Measurements from ENCODE around the gene RBMS1. TPM values are rescaled to one million over a fixed set of nuclear protein-coding genes. Genes with fewer than 3 reads are reported as not detected.

The RBMS1 gene
- total RNA-seq, 2 experiments from 2014 or later = 84.7 to 87.9 TPM

GRCh38 chr2:160388464-160389263 lies 104.9 kb downstream of the RBMS1 start:
- Mint-ChIP-seq H3K9me3 (ENCODE audit: insufficient read depth) (no peaks in the 10 kb centered on the region), H3K36me3 (ENCODE audit: low read depth) (peaks cover 31% of the 10 kb centered on the region), H3K4me1 (ENCODE audit: low read depth) (peaks cover 73% of the 10 kb centered on the region), H3K27ac (peak overlapping the region; percentile 80), H3K4me3 (peak overlapping the region; percentile 46), H3K27me3 (ENCODE audit: low read depth) (no peaks in the 10 kb centered on the region)
- ATAC-seq = peak; percentile 83
- peak; percentile 68 for DNase-seq
- ChIA-PET POLR2A (interaction anchor here (0.6 to 2.1 kb wide), 2 partner anchors 19 to 677 kb away, joined by 4 to 5 read pairs; partner anchors contain the start of gene MARCHF7), CTCF (interaction anchor here (0.9 to 1.4 kb wide), 2 partner anchors 14 to 65 kb away, joined by 3 to 4 read pairs; no protein-coding TSS in a partner anchor)

DNA sequence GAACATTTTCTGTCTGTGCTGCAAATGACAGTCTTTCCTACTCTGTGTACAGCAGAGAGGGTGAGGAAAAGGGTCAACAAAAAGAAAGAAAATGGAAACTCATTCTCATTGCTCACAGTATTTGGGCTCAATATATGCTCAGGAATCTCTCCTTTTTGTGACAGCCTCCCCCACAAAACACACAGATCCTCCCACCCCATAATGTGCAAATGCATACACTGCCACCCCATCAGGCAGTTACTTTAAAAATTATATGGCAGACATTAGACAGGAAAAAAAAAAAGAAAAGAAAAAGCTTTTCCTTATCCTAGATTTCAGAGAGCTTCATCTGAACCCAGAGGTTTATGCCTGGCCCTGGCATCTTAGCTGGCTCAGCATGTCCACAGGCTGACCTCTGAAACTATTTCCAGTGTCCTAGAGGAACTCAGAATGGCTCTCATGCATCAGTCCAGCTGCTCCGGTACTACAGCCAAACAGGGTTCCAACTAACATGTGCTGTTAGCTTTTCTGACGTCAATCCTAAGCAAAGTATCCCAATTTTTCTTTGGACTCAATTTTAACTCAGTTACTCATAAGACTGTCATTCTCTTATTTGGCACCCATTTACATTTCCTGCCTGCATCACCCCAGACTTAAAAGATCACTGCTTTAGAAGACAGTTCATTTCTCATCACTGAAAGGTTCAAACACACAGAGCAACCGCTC lies 105.9 kb downstream of the RBMS1 start:
- Mint-ChIP-seq H3K4me3 (peak overlapping the region; percentile 27), H3K27ac (peak overlapping the region; percentile 80), H3K4me1 (ENCODE audit: low read depth) (peaks cover 64% of the 10 kb centered on the region), H3K27me3 (ENCODE audit: low read depth) (no peaks in the 10 kb centered on the region), H3K9me3 (ENCODE audit: insufficient read depth) (no peaks in the 10 kb centered on the region), H3K36me3 (ENCODE audit: low read depth) (peaks cover 28% of the 10 kb centered on the region)
- no peak for ATAC-seq
- no peak for DNase-seq
- POLR2A ChIA-PET = interaction anchor here (2.1 kb wide), 1 partner anchor 20 kb away, joined by 5 read pairs; no protein-coding TSS in a partner anchor
- CTCF ChIA-PET = interaction anchor here (0.9 to 1.8 kb wide), 3 partner anchors 17 to 64 kb away, joined by 3 to 4 read pairs (median 4); no protein-coding TSS in a partner anchor

DNA sequence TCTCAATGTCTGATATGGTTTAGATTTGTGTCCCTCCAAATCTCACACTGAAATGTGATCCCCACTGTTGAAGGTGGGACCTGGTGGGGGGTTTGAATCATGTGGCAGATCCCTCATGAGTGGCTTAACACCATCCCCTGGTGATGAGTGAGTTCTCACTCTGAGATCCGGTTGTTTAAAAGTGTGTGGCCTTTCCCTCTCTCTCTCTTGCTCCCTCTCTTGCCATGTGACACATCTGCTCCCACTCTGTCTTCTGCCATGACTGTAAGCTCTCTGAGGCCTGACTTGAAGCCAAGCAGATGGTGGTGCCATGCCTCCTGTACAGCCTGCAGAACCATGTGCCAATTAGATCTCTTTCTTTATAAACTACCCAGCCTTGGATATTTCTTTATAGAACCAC lies 108.8 kb downstream of the RBMS1 start:
- CTCF ChIA-PET = interaction anchor here (0.5 kb wide), 1 partner anchor 119 kb away, joined by 3 read pairs; no protein-coding TSS in a partner anchor
- no peaks in the 10 kb centered on the region for H3K9me3 Mint-ChIP-seq (ENCODE audit: insufficient read depth)

DNA sequence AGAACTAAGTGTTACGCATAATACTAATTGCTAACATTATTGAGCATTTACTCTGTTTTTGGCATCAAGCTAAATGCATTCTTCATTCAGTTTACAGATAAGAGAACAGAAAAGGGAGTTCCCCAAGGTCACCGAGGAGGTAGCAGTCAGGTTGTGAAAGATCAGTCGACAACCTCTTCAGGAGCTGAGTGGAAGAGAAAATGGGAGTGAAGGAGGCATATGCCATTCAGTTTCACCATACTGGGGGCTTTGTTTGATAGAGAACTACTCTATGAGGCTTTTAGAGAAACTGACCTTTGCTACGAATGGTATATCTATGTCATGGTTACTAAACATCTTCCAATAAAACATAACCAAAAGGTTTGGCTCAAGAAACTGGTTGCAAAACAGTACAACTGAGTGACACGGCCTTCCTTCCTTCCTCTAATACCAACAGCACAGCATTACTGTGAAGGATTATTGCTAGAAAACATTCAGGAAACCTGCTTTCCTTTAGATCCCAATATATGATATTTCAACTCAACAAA lies 112.1 kb downstream of the RBMS1 start:
- CTCF ChIA-PET = interaction anchor here (2.2 kb wide), 1 partner anchor 28 kb away, joined by 5 read pairs; no protein-coding TSS in a partner anchor
- Mint-ChIP-seq H3K9me3 (ENCODE audit: insufficient read depth) (no peaks in the 10 kb centered on the region), H3K27me3 (ENCODE audit: low read depth) (no peaks in the 10 kb centered on the region)

More for the DNA sequence above, 108.8 kb downstream of the RBMS1 start:
- no peak for DNase-seq
- ATAC-seq = no peak
- Mint-ChIP-seq H3K36me3 (ENCODE audit: low read depth) (peaks cover 18% of the 10 kb centered on the region), H3K4me3 (no peak overlapping the region), H3K4me1 (ENCODE audit: low read depth) (peaks cover 59% of the 10 kb centered on the region), H3K27ac (no peak overlapping the region), H3K27me3 (ENCODE audit: low read depth) (no peaks in the 10 kb centered on the region)
- POLR2A ChIA-PET = no interaction called here

GRCh38 chr2:160380611-160381010 lies 113.0 kb downstream of the RBMS1 start:
- H3K4me1 Mint-ChIP-seq (ENCODE audit: low read depth) = peaks cover 53% of the 10 kb centered on the region
- H3K4me3 Mint-ChIP-seq = no peak overlapping the region
- CTCF ChIA-PET = interaction anchor here (2.2 kb wide), 1 partner anchor 27 kb away, joined by 5 read pairs; no protein-coding TSS in a partner anchor
- no peak overlapping the region for H3K27ac Mint-ChIP-seq
- no peaks in the 10 kb centered on the region for H3K27me3 Mint-ChIP-seq (ENCODE audit: low read depth)
- H3K36me3 Mint-ChIP-seq (ENCODE audit: low read depth) = peaks cover 20% of the 10 kb centered on the region
- no peak for DNase-seq
- no peaks in the 10 kb centered on the region for H3K9me3 Mint-ChIP-seq (ENCODE audit: insufficient read depth)
- no peak for ATAC-seq
- POLR2A ChIA-PET = interaction anchor here (0.5 to 0.6 kb wide), 2 partner anchors 26 to 927 kb away, joined by 3 to 6 read pairs; partner anchors contain the start of gene PSMD14

More for the DNA sequence above, 112.1 kb downstream of the RBMS1 start:
- H3K36me3 Mint-ChIP-seq (ENCODE audit: low read depth) = peaks cover 19% of the 10 kb centered on the region
- H3K27ac Mint-ChIP-seq = no peak overlapping the region
- peaks cover 48% of the 10 kb centered on the region for H3K4me1 Mint-ChIP-seq (ENCODE audit: low read depth)
- no peak overlapping the region for H3K4me3 Mint-ChIP-seq
- no peak for ATAC-seq
- DNase-seq = no peak
- POLR2A ChIA-PET = no interaction called here

GRCh38 chr2:160380000-160380570 lies 113.5 kb downstream of the RBMS1 start:
- DNase-seq (no peak), ATAC-seq (no peak)
- Mint-ChIP-seq H3K27me3 (ENCODE audit: low read depth) (no peaks in the 10 kb centered on the region), H3K27ac (no peak overlapping the region), H3K4me1 (ENCODE audit: low read depth) (peaks cover 57% of the 10 kb centered on the region), H3K36me3 (ENCODE audit: low read depth) (peaks cover 22% of the 10 kb centered on the region), H3K9me3 (ENCODE audit: insufficient read depth) (no peaks in the 10 kb centered on the region), H3K4me3 (no peak overlapping the region)
- CTCF ChIA-PET = no interaction called here
- POLR2A ChIA-PET = no interaction called here

DNA sequence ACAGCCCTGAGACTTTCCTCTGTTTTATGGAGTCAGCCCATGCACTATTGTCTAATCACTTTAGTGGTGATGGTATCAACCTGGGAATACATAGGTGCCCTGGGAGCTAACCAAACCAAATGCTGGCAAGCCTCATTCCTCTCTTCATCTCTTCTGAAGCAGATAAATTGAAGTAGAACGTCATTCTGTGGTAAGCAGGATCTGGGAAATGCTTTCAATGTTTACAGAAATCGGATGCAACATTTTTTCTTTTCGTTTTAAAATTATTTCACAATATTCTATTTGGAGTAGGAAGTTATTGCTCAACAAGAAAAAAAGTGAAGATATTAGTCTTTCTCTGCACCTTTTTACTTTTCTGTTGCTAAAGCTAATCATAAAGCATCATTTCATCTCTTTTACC lies 114.2 kb downstream of the RBMS1 start:
- Mint-ChIP-seq H3K27me3 (ENCODE audit: low read depth) (no peaks in the 10 kb centered on the region), H3K4me1 (ENCODE audit: low read depth) (peaks cover 57% of the 10 kb centered on the region), H3K36me3 (ENCODE audit: low read depth) (peaks cover 22% of the 10 kb centered on the region), H3K27ac (no peak overlapping the region), H3K4me3 (no peak overlapping the region), H3K9me3 (ENCODE audit: insufficient read depth) (no peaks in the 10 kb centered on the region)
- POLR2A ChIA-PET = no interaction called here
- no peak for DNase-seq
- CTCF ChIA-PET = no interaction called here
- ATAC-seq = no peak

GRCh38 chr2:160377204-160377995 lies 116.2 kb downstream of the RBMS1 start:
- POLR2A ChIA-PET = interaction anchor here (1.2 to 1.4 kb wide), 2 partner anchors 17 to 28 kb away, joined by 3 read pairs; no protein-coding TSS in a partner anchor
- peaks cover 77% of the 10 kb centered on the region for H3K4me1 Mint-ChIP-seq (ENCODE audit: low read depth)
- H3K27ac Mint-ChIP-seq = no peak overlapping the region
- peaks cover 30% of the 10 kb centered on the region for H3K36me3 Mint-ChIP-seq (ENCODE audit: low read depth)
- no peaks in the 10 kb centered on the region for H3K27me3 Mint-ChIP-seq (ENCODE audit: low read depth)
- CTCF ChIA-PET = interaction anchor here (0.8 to 1.0 kb wide), 2 partner anchors 25 to 50 kb away, joined by 3 read pairs; no protein-coding TSS in a partner anchor
- H3K4me3 Mint-ChIP-seq = no peak overlapping the region
- ATAC-seq (no peak), DNase-seq (no peak)
- no peaks in the 10 kb centered on the region for H3K9me3 Mint-ChIP-seq (ENCODE audit: insufficient read depth)

DNA sequence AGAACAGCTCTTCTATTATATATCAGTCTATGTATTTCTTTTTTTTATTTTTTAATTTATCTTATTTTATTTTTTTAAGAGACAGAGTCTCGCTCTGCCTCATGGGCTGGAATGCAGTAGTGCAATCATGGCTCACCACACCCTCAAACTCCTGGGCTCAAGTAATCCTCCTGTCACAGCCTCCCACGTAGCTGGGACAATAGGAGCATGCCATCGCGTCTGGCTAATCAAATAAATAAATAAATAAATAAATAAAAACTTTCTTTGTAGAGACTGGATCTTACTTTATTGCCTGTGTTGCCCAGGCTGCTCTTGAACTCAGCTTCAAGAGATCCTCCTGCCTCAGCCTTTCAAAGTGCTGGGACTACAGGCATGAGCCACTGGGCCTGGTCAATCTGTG lies 117.0 kb downstream of the RBMS1 start:
- Mint-ChIP-seq H3K4me1 (ENCODE audit: low read depth) (peaks cover 78% of the 10 kb centered on the region), H3K27me3 (ENCODE audit: low read depth) (no peaks in the 10 kb centered on the region), H3K9me3 (ENCODE audit: insufficient read depth) (no peaks in the 10 kb centered on the region), H3K36me3 (ENCODE audit: low read depth) (peaks cover 25% of the 10 kb centered on the region), H3K27ac (no peak overlapping the region), H3K4me3 (no peak overlapping the region)
- CTCF ChIA-PET = interaction anchor here (1.0 to 1.3 kb wide), 2 partner anchors 26 to 34 kb away, joined by 3 read pairs; no protein-coding TSS in a partner anchor
- POLR2A ChIA-PET = interaction anchor here (1.2 to 1.4 kb wide), 2 partner anchors 16 to 28 kb away, joined by 3 read pairs; no protein-coding TSS in a partner anchor
- ATAC-seq (no peak), DNase-seq (no peak)

- Mint-ChIP-seq H3K27me3 (ENCODE audit: low read depth) (no peaks in the 10 kb centered on the region), H3K9me3 (ENCODE audit: insufficient read depth) (no peaks in the 10 kb centered on the region), H3K36me3 (ENCODE audit: low read depth) (peaks cover 25% of the 10 kb centered on the region), H3K4me1 (ENCODE audit: low read depth) (peaks cover 78% of the 10 kb centered on the region), H3K4me3 (no peak overlapping the region), H3K27ac (no peak overlapping the region)
- CTCF ChIA-PET = interaction anchor here (0.6 to 2.3 kb wide), 7 partner anchors 22 to 619 kb away, joined by 3 to 7 read pairs (median 3); no protein-coding TSS in a partner anchor
- ATAC-seq (no peak), DNase-seq (no peak)
- POLR2A ChIA-PET = interaction anchor here (1.2 to 1.4 kb wide), 2 partner anchors 15 to 29 kb away, joined by 3 read pairs; no protein-coding TSS in a partner anchor
Observed at GRCh38 chr2:160375802-160376469, 117.7 kb downstream of the RBMS1 start.

Measured in activated CD8-positive, alpha-beta T cell treated with anti-CD3 and anti-CD28 coated beads, Interleukin-2, amount 10 ng/mL, durations not matched to agents 7 days and 5 days (primary cell).